Neural cell (in vitro differentiated cells): ENCODE results near the gene C14orf132. TPM values are rescaled to one million over a fixed set of nuclear protein-coding genes. Genes with fewer than 3 reads are reported as not detected.

ENCODE experiments used
- H2AFZ ChIP-seq: fragments of 200-600, 300-800 bp; sonication (generic), shearing (Covaris generic); 2 replicates; pipeline ENCODE4 v1.6.0; 2014; ENCODE audit warnings: low read depth, mild to moderate bottlenecking, antibody characterized with exemption, low read length, moderate library complexity
- H3F3A ChIP-seq: fragments of 200-600 bp; shearing (Covaris generic); 2 replicates; pipeline ENCODE4 v1.6.1; 2016; ENCODE audit warnings: mild to moderate bottlenecking, moderate library complexity, mixed read lengths, antibody characterized with exemption, low read length; ENCODE audit not compliant: insufficient read depth, poor library complexity, severe bottlenecking
- H3K27ac ChIP-seq: fragments of 200-600, 300-800 bp; sonication (generic), shearing (Covaris generic); 2 replicates; pipeline ENCODE4 v1.5.1; 2014; ENCODE audit warnings: mild to moderate bottlenecking, low read length, moderate library complexity
- H3K27me3 ChIP-seq: fragments of 300-800, 200-600 bp; sonication (generic), shearing (Covaris generic); 2 replicates; pipeline ENCODE4 v1.6.0; 2014; ENCODE audit warnings: mild to moderate bottlenecking, low read depth, low read length, moderate library complexity; ENCODE audit not compliant: insufficient read depth
- H3K36me3 ChIP-seq: fragments of 300-800, 200-600 bp; sonication (generic), shearing (Covaris generic); 2 replicates; pipeline ENCODE4 v1.5.1; 2014; ENCODE audit warnings: mild to moderate bottlenecking, antibody characterized with exemption, low read length, moderate library complexity; ENCODE audit not compliant: insufficient read depth
- H3K4me2 ChIP-seq: fragments of 300-800, 200-600 bp; sonication (generic), shearing (Covaris generic); 2 replicates; pipeline ENCODE4 v1.6.0; 2014; ENCODE audit warnings: mild to moderate bottlenecking, low read length
- H3K4me3 ChIP-seq: fragments of 300-800, 200-600 bp; sonication (generic), shearing (Covaris generic); 2 replicates; pipeline ENCODE4 v1.5.1; 2014; ENCODE audit warnings: mild to moderate bottlenecking, low read length, moderate library complexity
- H3K79me2 ChIP-seq: fragments of 200-600 bp; shearing (Covaris generic); replicated peaks from 2 replicates; pipeline ENCODE4 v1.6.0; 2014; ENCODE audit warnings: mild to moderate bottlenecking, low read length, moderate library complexity; ENCODE audit not compliant: insufficient read depth
- H3K9ac ChIP-seq: fragments of 300-800, 200-600 bp; sonication (generic), shearing (Covaris generic); 2 replicates; pipeline ENCODE4 v1.6.1; 2016; ENCODE audit warnings: mild to moderate bottlenecking, low read length, mixed read lengths
- H3K9me2 ChIP-seq: fragments of 200-600 bp; shearing (Covaris generic); 2 replicates; pipeline ENCODE4 v1.6.1; 2016; ENCODE audit warnings: mild to moderate bottlenecking, low read length, mixed read lengths; ENCODE audit not compliant: insufficient read depth
- H3K9me3 ChIP-seq: fragments of 200-600, 300-800 bp; sonication (generic), shearing (Covaris generic); 2 replicates; pipeline ENCODE4 v1.6.1; 2016; ENCODE audit warnings: mild to moderate bottlenecking, mixed run types, low read length, moderate library complexity, mixed read lengths
- H4K20me1 ChIP-seq: fragments of 200-600 bp; shearing (Covaris generic); 2 replicates; pipeline ENCODE4 v1.6.1; 2016; ENCODE audit warnings: mild to moderate bottlenecking, mixed run types; ENCODE audit not compliant: insufficient read depth
- CTCF ChIP-seq: fragments of 450-650 bp; IDR thresholded peaks from 2 replicates; pipeline ENCODE4 v1.5.1; 2014; ENCODE audit warnings: antibody characterized with exemption, mild to moderate bottlenecking, moderate library complexity; ENCODE audit not compliant: poor library complexity, severe bottlenecking
- EP300 ChIP-seq: fragments of 450-650 bp; conservative IDR thresholded peaks from 2 replicates; pipeline ENCODE4 v1.6.1; 2014; ENCODE audit warnings: antibody characterized with exemption, mild to moderate bottlenecking, moderate library complexity; ENCODE audit not compliant: poor library complexity, severe bottlenecking
- EZH2 ChIP-seq: fragments of 200-600, 300-800 bp; shearing (Covaris generic), sonication (generic); IDR thresholded peaks from 2 replicates; pipeline ENCODE4 v1.6.1; 2014; ENCODE audit warnings: antibody characterized with exemption, low read length, borderline replicate concordance, mild to moderate bottlenecking; ENCODE audit not compliant: insufficient read depth, poor library complexity, severe bottlenecking
- RAD21 ChIP-seq: fragments of 450-650 bp; conservative IDR thresholded peaks from 2 replicates; pipeline ENCODE4 v1.6.1; 2014; ENCODE audit warnings: antibody characterized with exemption, mild to moderate bottlenecking, moderate library complexity
- REST ChIP-seq: IDR thresholded peaks from 2 replicates; pipeline ENCODE4 v1.6.1; 2012; ENCODE audit warnings: borderline replicate concordance
- SMC3 ChIP-seq: fragments of 450-650 bp; conservative IDR thresholded peaks from 2 replicates; pipeline ENCODE4 v1.6.1; 2014; ENCODE audit warnings: antibody characterized with exemption, mild to moderate bottlenecking, moderate library complexity; ENCODE audit not compliant: poor library complexity
- TAF1 ChIP-seq: IDR thresholded peaks from 2 replicates; pipeline ENCODE4 v1.6.1; 2012; ENCODE audit warnings: low read depth
- polyA plus RNA-seq: library from polyadenylated mRNA; depleted of rRNA; stranded (reverse); fragments of >200 nt; gene quantifications from 2 replicates; pipeline ENCODE4 v1.2.3, GENCODE V29; 2014

The C14orf132 gene
- polyA plus RNA-seq, 1 donor from 2014 or later = 50.1 TPM

GRCh38 chr14:95994593-95994928 lies 44.6 kb upstream of the C14orf132 start:
- Histone ChIP-seq H3K4me3 (no peak overlapping the region), H3K27me3 (no peaks in the 10 kb centered on the region), H3K9me2 (no peaks in the 10 kb centered on the region), H3F3A (peaks cover 5% of the 10 kb centered on the region), H4K20me1 (no peaks in the 10 kb centered on the region), H3K9ac (no peak overlapping the region), H3K36me3 (no peaks in the 10 kb centered on the region), H3K27ac (no peak overlapping the region), H3K9me3 (no peaks in the 10 kb centered on the region), H3K4me2 (no peak overlapping the region), H2AFZ (no peak overlapping the region), H3K79me2 (no peaks in the 10 kb centered on the region)
- no peak for TF ChIP-seq SMC3
- TF ChIP-seq TAF1 = no peak
- no peak for TF ChIP-seq RAD21

GRCh38 chr14:95998656-95999055 lies 40.5 kb upstream of the C14orf132 start:
- no peaks in the 10 kb centered on the region for H3K27me3 ChIP-seq
- no peaks in the 10 kb centered on the region for H3K9me2 ChIP-seq
- no peak overlapping the region for H3K9ac ChIP-seq
- H4K20me1 ChIP-seq = no peaks in the 10 kb centered on the region
- no peaks in the 10 kb centered on the region for H3K79me2 ChIP-seq
- peak; percentile 78 for TF ChIP-seq CTCF
- TF ChIP-seq REST = no peak
- TF ChIP-seq RAD21 = peak; percentile 82
- TF ChIP-seq EZH2 = no peak
- peak; percentile 88 for TF ChIP-seq SMC3
- no peak for TF ChIP-seq EP300
- no peak overlapping the region for H3K27ac ChIP-seq
- H2AFZ ChIP-seq = no peak overlapping the region
- H3F3A ChIP-seq = peaks cover 5% of the 10 kb centered on the region
- no peaks in the 10 kb centered on the region for H3K9me3 ChIP-seq
- H3K4me2 ChIP-seq = no peak overlapping the region
- H3K4me3 ChIP-seq = no peak overlapping the region
- no peaks in the 10 kb centered on the region for H3K36me3 ChIP-seq

- no peak overlapping the region for H3K4me2 ChIP-seq
- H3K9ac ChIP-seq = no peak overlapping the region
- TF ChIP-seq SMC3 (no peak), RAD21 (no peak), REST (no peak), EZH2 (no peak)
- no peaks in the 10 kb centered on the region for H3K79me2 ChIP-seq
- H2AFZ ChIP-seq = no peak overlapping the region
- no peaks in the 10 kb centered on the region for H3K36me3 ChIP-seq
- H4K20me1 ChIP-seq = no peaks in the 10 kb centered on the region
- no peaks in the 10 kb centered on the region for H3F3A ChIP-seq
- H3K9me2 ChIP-seq = no peaks in the 10 kb centered on the region
- H3K4me3 ChIP-seq = no peak overlapping the region
- H3K9me3 ChIP-seq = no peaks in the 10 kb centered on the region
- no peaks in the 10 kb centered on the region for H3K27me3 ChIP-seq
- no peak overlapping the region for H3K27ac ChIP-seq
Measured at GRCh38 chr14:96001866-96002497, 37.2 kb upstream of the C14orf132 start.
